Measurements from ENCODE around the gene TMEM107.
"Not testable (repeated sequence)": the region's sequence is repeated elsewhere in the genome, so short reads cannot be mapped to it uniquely, and the experiment has no call there.

TMEM107 gene

GRCh38 chr17:8189711-8190477 lies 13.7 kb upstream of the TMEM107 start, which contains the start of gene BORCS6:
Gene BORCS6, minus strand, starts transcription at chr17:8190180. Its CDS starts 40 bp downstream, at chr17:8190140.
- peak; percentile 87 to 88 for DNase-seq (ENCODE audit: low read depth in 2 of 2)

GRCh38 chr17:8189041-8189710 lies 13.0 kb upstream of the TMEM107 start:
- no peak for DNase-seq (ENCODE audit: low read depth in 2 of 2)

- DNase-seq (ENCODE audit: low read depth in 2 of 2): no peak
Measured at GRCh38 chr17:8188263-8188839, 12.2 kb upstream of the TMEM107 start.

- peak; percentile 77 to 80 for DNase-seq (ENCODE audit: low read depth in 2 of 2)
Measured at GRCh38 chr17:8187517-8188262, 11.5 kb upstream of the TMEM107 start.

GRCh38 chr17:8186787-8187516 lies 10.8 kb upstream of the TMEM107 start:
- DNase-seq (ENCODE audit: low read depth in 2 of 2): peak; percentile 81 to 86

GRCh38 chr17:8186446-8186786 lies 10.2 kb upstream of the TMEM107 start:
- no peak for DNase-seq (ENCODE audit: low read depth in 2 of 2)

- DNase-seq (ENCODE audit: low read depth in 2 of 2): peak; percentile 81 to 89
Measured at GRCh38 chr17:8185582-8186445, 9.6 kb upstream of the TMEM107 start.

- no peak for DNase-seq (ENCODE audit: low read depth in 2 of 2)
Measured at GRCh38 chr17:8176998-8177731, 985 bp upstream of the TMEM107 start.

- DNase-seq (ENCODE audit: low read depth in 2 of 2): no peak
Measured at GRCh38 chr17:8175795-8176196, 384 bp downstream of the TMEM107 start.

- DNase-seq (ENCODE audit: low read depth in 2 of 2): no peak
Measured at GRCh38 chr17:8173871-8174322, 2.3 kb downstream of the TMEM107 start.

GRCh38 chr17:8173056-8173870 lies 2.9 kb downstream of the TMEM107 start:
- peak in 1 of 2 donors; percentile 55 for DNase-seq (ENCODE audit: low read depth in 2 of 2)

GRCh38 chr17:8170186-8170585 lies 6.0 kb downstream of the TMEM107 start:
- not testable (repeated sequence) for DNase-seq (ENCODE audit: low read depth in 2 of 2)

GRCh38 chr17:8167526-8167925 lies 8.7 kb downstream of the TMEM107 start:
- no peak for DNase-seq (ENCODE audit: low read depth in 2 of 2)

- no peak for DNase-seq (ENCODE audit: low read depth in 2 of 2)
Measured at GRCh38 chr17:8166731-8167130, 9.4 kb downstream of the TMEM107 start.

GRCh38 chr17:8164815-8165131 lies 11.4 kb downstream of the TMEM107 start:
- DNase-seq (ENCODE audit: low read depth in 2 of 2): no peak

GRCh38 chr17:8163978-8164814 lies 12.0 kb downstream of the TMEM107 start:
- DNase-seq (ENCODE audit: low read depth in 2 of 2): peak in 1 of 2 donors; percentile 52

- DNase-seq (ENCODE audit: low read depth in 2 of 2): no peak
Measured at GRCh38 chr17:8162997-8163977, 12.9 kb downstream of the TMEM107 start.
